Middle frontal gyrus (tissue), 1 donor: ENCODE results near the gene SLC66A2.

Experiments
- DNase-seq: peaks from one replicate; pipeline ENCODE4 v3.0.0-alpha.2; 2015; ENCODE audit warnings: low spot score; ENCODE audit errors: extremely low spot score

SLC66A2 gene

GRCh38 chr18:79938196-79938595 is 13.3 kb downstream of the SLC66A2 start:
- DNase-seq: no peak

DNA sequence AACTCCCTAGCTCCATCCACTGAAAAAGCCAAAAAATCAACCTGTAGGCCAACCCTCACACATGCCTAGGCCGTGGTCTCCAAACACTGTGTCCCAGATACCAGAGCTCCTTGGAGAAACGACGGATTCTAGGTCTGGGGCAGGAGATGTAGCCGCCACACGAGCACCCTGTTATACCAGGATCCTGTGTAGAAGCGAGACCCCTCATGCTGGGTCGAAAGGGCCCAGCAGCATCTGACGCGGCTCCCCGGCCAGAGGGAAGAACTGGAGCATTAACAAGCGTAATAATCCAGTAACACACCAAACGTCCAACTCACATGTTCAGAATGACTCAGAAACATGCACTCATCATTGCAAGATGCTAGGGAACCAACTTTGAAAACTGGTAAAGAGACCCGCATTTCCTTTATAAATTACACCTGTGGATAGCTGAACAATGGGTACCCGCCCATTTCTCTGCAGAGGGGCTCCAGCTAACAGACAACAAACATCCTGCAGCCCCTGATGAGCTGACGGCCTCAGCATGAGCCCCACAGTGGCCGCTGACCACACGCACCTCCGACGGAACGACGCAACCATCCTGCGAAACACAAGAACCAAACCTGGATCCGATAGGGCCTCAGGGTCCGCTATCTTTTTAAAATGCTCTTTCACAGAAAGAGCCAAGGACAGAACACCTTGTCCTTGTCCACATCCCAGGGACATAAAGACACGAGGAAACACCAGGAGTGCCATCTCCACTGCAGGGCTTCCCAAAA is 14.2 kb downstream of the SLC66A2 start:
- no peak for DNase-seq

- DNase-seq: no peak
These were observed 14.8 kb downstream of the SLC66A2 start for GRCh38 chr18:79936641-79937040.

GRCh38 chr18:79935925-79936324 is 15.5 kb downstream of the SLC66A2 start:
- DNase-seq: no peak

DNA sequence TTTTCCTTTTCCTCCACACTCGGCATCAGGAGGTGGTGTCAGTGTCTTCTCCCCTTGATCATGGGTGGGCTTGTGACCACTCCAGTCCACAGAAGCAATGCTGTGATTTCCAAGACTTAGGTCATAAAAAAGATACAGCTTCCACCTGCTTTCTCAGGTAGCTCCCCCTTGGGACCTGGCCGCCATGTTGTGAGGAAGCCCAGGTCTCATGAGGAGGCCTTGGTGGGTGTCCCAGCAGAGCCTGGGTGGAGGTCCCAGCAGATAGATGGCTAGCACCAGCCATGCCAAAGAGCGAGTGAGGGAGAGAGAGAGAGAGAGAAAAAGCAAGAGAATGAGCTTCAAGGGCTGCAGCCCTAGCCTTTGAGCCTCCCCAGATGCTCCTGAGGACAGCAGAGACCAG is 16.0 kb downstream of the SLC66A2 start:
- DNase-seq: no peak

- DNase-seq: no peak
These were observed 16.4 kb downstream of the SLC66A2 start for GRCh38 chr18:79935098-79935480.

DNA sequence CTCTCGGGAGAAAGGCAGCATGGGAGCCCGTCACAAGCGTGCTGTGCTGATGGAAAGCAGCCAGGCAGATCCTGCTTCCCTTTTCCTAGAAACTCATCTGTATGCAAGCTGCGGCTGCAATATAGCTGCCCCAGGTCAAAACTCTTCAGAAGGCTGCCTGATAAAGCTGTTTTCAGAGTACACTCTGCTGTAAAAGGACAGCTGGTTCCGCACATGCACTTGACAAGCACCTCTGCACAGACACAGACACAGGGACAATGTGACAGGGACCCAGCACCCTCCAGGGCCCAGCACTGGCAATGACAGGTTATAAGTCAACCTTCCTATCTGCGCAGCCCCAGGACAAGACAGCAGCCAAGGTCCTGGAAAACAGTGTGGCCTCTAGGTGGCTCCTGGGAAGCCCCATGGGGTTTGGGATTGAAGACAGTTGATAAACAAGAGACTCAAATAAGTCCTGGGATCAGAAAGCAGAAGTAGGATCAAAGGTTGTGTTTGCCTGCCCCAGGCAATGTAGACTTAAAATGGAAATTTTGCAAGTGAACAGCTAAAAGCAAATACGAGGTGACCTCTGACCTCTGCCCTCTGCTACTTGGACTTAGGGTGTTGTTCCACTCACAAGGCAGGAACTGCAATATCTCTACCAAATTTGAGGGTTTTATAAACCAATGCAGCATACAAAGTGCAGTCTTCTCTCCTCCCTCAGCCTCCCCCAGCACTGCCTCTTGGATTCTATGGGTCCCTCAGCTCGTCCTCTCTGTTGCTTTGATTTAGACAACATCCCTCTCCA is 16.9 kb downstream of the SLC66A2 start:
- DNase-seq: no peak

DNA sequence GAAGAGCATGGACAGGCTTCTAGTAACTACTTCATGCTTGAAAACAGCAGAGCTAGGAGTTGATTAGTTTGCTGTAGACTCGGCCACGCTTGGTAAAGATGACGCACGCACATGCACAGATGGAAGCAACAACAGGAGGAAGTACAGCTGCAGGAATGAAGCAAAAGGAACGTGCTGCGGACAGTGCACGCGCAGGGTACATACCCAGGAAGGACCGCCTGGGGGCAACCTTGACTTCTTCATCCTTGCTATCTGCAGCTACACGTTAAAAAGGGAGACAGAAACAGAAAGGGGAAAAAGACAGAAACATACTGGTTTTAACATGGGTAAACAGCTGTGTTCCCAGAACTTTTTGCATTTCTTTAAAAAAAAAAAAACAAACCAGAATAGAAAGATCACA is 17.7 kb downstream of the SLC66A2 start:
- no peak for DNase-seq

- no peak for DNase-seq
These were observed 18.5 kb downstream of the SLC66A2 start for GRCh38 chr18:79932907-79933306.

- no peak for DNase-seq
These were observed 20.0 kb downstream of the SLC66A2 start for GRCh38 chr18:79931475-79931874.

- no peak for DNase-seq
These were observed 21.3 kb downstream of the SLC66A2 start for GRCh38 chr18:79930020-79930642.

- DNase-seq: no peak
These were observed 22.9 kb downstream of the SLC66A2 start for GRCh38 chr18:79928563-79928960.

GRCh38 chr18:79927607-79928562 is 23.6 kb downstream of the SLC66A2 start:
- no peak for DNase-seq

- no peak for DNase-seq
These were observed 24.5 kb downstream of the SLC66A2 start for GRCh38 chr18:79926715-79927606.

DNA sequence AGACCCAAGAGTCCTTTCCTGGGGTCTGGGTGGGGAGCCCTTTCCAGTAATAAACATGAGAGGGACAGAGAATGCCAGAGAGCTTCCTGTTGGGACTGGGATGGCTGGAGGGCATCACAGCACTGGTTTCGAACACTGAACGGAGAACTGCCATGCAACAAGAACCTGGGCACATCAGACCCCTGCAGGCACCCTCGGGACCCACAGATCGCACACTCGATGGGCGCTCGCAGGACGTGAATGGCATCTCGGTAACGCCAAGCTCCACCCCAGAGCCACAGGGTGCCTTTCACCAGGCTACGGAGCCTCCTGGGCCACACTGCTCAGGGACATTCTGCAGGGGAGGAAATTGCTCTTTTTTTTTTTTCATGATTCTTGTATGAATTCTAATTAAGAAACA is 25.1 kb downstream of the SLC66A2 start:
- DNase-seq: no peak

- DNase-seq: no peak
These were observed 26.4 kb downstream of the SLC66A2 start for GRCh38 chr18:79924814-79925731.

DNA sequence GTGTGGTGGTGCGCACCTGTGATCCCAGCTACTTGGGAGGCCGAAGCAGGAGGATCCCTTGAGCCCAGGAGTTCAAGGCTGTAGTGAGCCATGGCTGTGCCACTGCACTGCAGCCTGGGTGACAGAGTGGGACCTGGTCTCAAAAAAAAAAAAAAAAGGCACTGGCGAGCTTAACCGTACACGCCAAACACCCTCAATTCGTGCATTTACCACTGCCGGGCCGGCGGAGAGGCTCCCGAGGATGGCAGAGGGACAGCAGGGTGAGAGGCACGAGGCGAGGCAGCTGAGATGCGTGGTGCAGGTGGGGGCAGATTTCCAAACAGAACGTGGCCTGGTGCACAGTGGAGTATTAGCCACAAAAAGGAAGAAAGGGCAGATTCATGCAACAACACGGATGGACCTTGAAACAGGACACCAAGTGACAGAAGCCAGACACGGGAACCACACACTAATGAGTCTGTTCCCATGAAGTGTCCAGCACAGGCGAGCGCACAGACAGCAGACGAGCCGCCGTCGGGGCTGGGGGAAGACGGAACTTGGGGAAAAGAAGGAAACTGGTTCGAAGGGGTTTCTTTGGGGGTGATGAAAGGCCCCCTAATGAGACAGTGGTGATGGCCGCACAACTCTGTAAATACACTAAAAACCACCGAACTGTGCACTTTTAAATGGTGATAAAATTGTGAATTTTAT is 27.4 kb downstream of the SLC66A2 start:
- no peak for DNase-seq

GRCh38 chr18:79922971-79923411 is 28.5 kb downstream of the SLC66A2 start:
- no peak for DNase-seq
